Adrenal gland (tissue), 5 donors: Measurements from ENCODE around the gene HSDL1.

ENCODE experiments used
- POLR2A ChIP-seq, 2 donors: fragments of 450-650 bp; IDR thresholded peaks; one replicate each; pipeline ENCODE4 v1.6.1; 2017; ENCODE audit warnings: antibody characterized with exemption in 2 of 2, mild to moderate bottlenecking in 2 of 2, moderate library complexity in 1 of 2
- TF ChIP-seq, protein P1 (sequence below), 6 experiments: fragments of 450-650 bp in 4 of 6; fragments of 200-600 bp in 2 of 6; sonication (generic) in 1 of 6; IDR thresholded peaks; 1 replicate in 5 of 6; 2 replicates in 1 of 6; pipeline versions ENCODE4 v1.5.1 to v1.8.0; 2016 to 2021; ENCODE audit warnings: antibody characterized with exemption in 6 of 6, mild to moderate bottlenecking in 2 of 6, moderate library complexity in 1 of 6
- donor health status: DM: no; HTN: no; CAD: no.

DNA sequence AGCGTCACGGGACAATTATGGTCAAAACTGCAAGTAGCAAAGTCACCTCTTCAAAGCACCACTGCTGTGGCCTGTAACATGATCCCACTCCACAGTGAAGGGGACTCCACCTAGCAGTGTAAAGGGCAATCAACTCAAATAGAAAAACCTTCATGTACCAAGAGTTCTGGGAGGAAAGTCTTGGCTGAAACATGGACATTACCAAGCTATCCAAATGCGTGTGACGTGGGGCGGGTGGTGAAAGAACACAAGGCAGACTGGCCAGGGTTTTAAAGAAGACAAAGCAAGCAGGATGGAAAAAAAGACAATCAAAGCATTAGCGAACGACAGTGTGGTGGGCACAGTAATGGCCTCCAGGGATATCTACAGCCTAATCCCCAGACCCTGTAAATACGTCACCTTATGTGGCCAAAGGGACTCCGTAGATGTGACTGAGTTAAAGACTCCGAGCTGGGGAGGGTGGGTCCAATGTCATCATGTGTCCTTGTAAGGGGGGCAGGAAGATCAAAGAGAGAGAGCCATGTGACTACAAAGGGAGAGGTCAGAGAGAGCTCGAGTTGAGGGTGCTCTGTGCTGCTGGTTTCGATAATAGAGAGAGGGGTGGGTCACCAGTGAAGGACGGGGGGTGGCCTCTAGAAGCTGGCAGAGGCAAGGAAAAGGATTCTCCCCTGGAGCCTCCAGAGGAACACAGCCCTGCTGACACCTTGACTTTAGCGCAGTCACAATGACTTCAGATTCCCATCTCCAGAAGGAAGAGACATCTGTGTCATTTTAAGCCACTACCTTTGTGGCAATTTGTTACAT is 6.0 kb downstream of the HSDL1 start:
- TF ChIP-seq, protein P1, sequence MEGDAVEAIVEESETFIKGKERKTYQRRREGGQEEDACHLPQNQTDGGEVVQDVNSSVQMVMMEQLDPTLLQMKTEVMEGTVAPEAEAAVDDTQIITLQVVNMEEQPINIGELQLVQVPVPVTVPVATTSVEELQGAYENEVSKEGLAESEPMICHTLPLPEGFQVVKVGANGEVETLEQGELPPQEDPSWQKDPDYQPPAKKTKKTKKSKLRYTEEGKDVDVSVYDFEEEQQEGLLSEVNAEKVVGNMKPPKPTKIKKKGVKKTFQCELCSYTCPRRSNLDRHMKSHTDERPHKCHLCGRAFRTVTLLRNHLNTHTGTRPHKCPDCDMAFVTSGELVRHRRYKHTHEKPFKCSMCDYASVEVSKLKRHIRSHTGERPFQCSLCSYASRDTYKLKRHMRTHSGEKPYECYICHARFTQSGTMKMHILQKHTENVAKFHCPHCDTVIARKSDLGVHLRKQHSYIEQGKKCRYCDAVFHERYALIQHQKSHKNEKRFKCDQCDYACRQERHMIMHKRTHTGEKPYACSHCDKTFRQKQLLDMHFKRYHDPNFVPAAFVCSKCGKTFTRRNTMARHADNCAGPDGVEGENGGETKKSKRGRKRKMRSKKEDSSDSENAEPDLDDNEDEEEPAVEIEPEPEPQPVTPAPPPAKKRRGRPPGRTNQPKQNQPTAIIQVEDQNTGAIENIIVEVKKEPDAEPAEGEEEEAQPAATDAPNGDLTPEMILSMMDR (IDR thresholded peaks at IDR 0.05) = no peak
- TF ChIP-seq POLR2A (IDR thresholded peaks at IDR 0.05) = no peak
